A673 (cell line): ENCODE data around the gene RPGRIP1. TPM values are rescaled to one million over a fixed set of nuclear protein-coding genes. Genes with fewer than 3 reads are reported as not detected.
"Not testable (repeated sequence)": the region's sequence is repeated elsewhere in the genome, so short reads cannot be mapped to it uniquely, and the experiment has no call there.

Experiments
- BruUV-seq: library from RNA; stranded (reverse); fragments of 400-500 nt; replicated peaks from 2 replicates; lab custom pipeline; 2021; lab: Mats Ljungman, UMichigan
- CTCF ChIA-PET: fragments of 300-600 bp; sonication (Branson Sonifier 250); formaldehyde crosslinking; loops from one replicate; lab custom pipeline; 2022; ENCODE audit warnings: antibody characterized with exemption; lab: Charles Lee
- POLR2A ChIA-PET: fragments of 300-600 bp; sonication (Branson Sonifier 250); formaldehyde crosslinking; loops from one replicate; lab custom pipeline; 2022; ENCODE audit warnings: antibody characterized with exemption; ENCODE audit not compliant: low non-redundant PET; lab: Charles Lee
- DNase-seq: peaks from one replicate; pipeline ENCODE4 v3.0.0-alpha.2; 2015; ENCODE audit warnings: low spot score
- H3K27ac ChIP-seq: fragments of 200-600 bp; sonication (generic); 2 replicates; pipeline ENCODE4 v1.5.1; 2016; ENCODE audit warnings: mixed run types, low read depth, mild to moderate bottlenecking, mixed read lengths, antibody characterized with exemption, low read length; ENCODE audit not compliant: poor library complexity, severe bottlenecking
- H3K27me3 ChIP-seq: fragments of 200-600 bp; sonication (generic); replicated peaks from 2 replicates; pipeline ENCODE4 v1.6.1; 2017; ENCODE audit warnings: mixed run types, low read depth, mild to moderate bottlenecking, mixed read lengths, antibody characterized with exemption, low read length; ENCODE audit not compliant: insufficient read depth, poor library complexity
- H3K36me3 ChIP-seq: fragments of 200-600 bp; sonication (generic); 2 replicates; pipeline ENCODE4 v1.6.1; 2016; ENCODE audit warnings: mixed run types, mild to moderate bottlenecking, mixed read lengths, antibody characterized with exemption, low read length; ENCODE audit not compliant: insufficient read depth, poor library complexity, severe bottlenecking
- H3K4me1 ChIP-seq: fragments of 200-600 bp; sonication (generic); 2 replicates; pipeline ENCODE4 v1.6.1; 2017; ENCODE audit warnings: mixed run types, mild to moderate bottlenecking, mixed read lengths, antibody characterized with exemption, low read length; ENCODE audit not compliant: insufficient read depth, poor library complexity, severe bottlenecking
- H3K4me3 ChIP-seq: fragments of 200-600 bp; sonication (generic); 2 replicates; pipeline ENCODE4 v1.5.1; 2016; ENCODE audit warnings: low read depth, mixed run types, mild to moderate bottlenecking, mixed read lengths, low read length; ENCODE audit not compliant: poor library complexity, severe bottlenecking
- H3K9me3 ChIP-seq: fragments of 200-600 bp; sonication (generic); 2 replicates; pipeline ENCODE4 v1.6.1; 2016; ENCODE audit warnings: mixed run types, low read depth, mild to moderate bottlenecking, mixed read lengths, antibody characterized with exemption, low read length; ENCODE audit not compliant: poor library complexity, severe bottlenecking
- CTCF ChIP-seq: fragments of 300-800, 200-600 bp; sonication (generic); conservative IDR thresholded peaks from 2 replicates; pipeline ENCODE4 v1.5.1; 2017; ENCODE audit warnings: low read depth, mild to moderate bottlenecking, antibody characterized with exemption, low read length, moderate library complexity, mixed read lengths
- EZH2 ChIP-seq: fragments of 200-600 bp; sonication (generic); IDR thresholded peaks from 2 replicates; pipeline ENCODE4 v1.6.1; 2017; ENCODE audit warnings: borderline replicate concordance, low read depth, mild to moderate bottlenecking, mixed read lengths, antibody characterized with exemption, low read length; ENCODE audit not compliant: poor library complexity, severe bottlenecking
- intact Hi-C: fragments of 100-400 bp; cut with micrococcal nuclease; formaldehyde crosslinking; loops from one replicate; pipeline ENCODE4 v1.10.0; 2022; ENCODE audit not compliant: unreplicated experiment
- total RNA-seq: library from RNA; stranded (reverse); gene quantifications from 2 replicates; pipeline ENCODE4 v1.2.3, GENCODE V29; 2021

RPGRIP1 gene
- total RNA-seq, 1 experiment from 2014 or later, result 0.86 TPM

DNA sequence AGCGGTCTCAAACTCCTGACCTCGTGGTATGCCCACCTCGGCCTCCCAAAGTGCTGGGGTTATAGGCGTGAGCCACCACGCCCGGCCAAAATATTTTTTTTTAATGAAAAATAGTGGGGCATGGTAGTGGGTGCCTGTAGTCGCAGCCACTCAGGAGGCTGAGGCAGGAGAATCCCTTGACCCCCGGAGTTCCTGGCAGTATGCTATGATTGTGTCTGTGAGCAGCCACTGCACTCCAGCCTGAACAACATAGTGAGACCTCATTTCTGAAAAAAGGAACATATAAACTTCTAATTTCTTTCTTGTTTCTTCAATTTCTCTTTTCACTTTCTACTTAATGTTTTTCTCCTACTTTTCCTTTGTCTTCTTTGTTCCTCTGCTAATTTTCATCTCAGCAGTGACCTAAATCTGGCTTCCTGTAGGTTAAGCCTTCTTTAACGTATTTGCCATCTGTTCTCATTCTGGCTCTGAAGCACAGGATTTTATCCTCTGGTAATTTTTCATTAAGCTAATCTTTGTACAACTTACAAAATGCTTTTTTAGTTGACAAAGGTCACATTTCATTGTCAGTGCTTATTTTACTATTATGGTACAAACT is 4.5 kb upstream of the RPGRIP1 start:
- BruUV-seq, result no TSS peak
- no peaks in the 10 kb centered on the region for H3K36me3 ChIP-seq
- H3K4me1 ChIP-seq, result peaks cover 10% of the 10 kb centered on the region
- intact Hi-C loops, result no loop called here
- H3K4me3 ChIP-seq, result no peak overlapping the region
- ChIA-PET CTCF (no interaction called here), POLR2A (no interaction called here)
- no peaks in the 10 kb centered on the region for H3K27me3 ChIP-seq
- no peaks in the 10 kb centered on the region for H3K9me3 ChIP-seq
- TF ChIP-seq CTCF, result no peak
- no peak for TF ChIP-seq EZH2
- peak overlapping the region; percentile 76 for H3K27ac ChIP-seq
- peak; percentile 64 for DNase-seq

DNA sequence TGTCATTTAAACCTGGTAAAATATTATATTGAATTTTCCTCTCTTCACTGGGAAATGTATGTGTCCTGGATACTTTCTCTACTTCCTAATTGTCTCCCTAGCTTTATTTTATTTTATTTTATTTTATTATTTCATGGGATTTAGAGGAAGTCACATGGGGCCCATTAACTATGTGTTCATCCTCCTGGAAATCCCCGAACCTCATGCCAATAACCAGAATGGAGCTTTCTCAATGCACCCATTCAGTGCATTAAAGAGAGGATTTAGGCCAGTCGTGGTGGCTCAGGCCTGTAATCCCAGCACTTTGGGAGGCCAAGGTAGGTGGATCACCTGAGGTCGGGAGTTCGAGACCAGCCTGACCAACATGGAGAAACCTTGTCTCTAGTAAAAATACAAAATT is 1.3 kb upstream of the RPGRIP1 start:
- TF ChIP-seq CTCF (no peak), EZH2 (no peak)
- CTCF ChIA-PET, result no interaction called here
- POLR2A ChIA-PET, result interaction anchor here (0.7 kb wide), 1 partner anchor 14 kb away, joined by 3 read pairs; no protein-coding TSS in a partner anchor
- Histone ChIP-seq H3K36me3 (no peaks in the 10 kb centered on the region), H3K27ac (no peak overlapping the region), H3K27me3 (no peaks in the 10 kb centered on the region), H3K9me3 (no peaks in the 10 kb centered on the region), H3K4me1 (peaks cover 10% of the 10 kb centered on the region), H3K4me3 (no peak overlapping the region)
- BruUV-seq, result no TSS peak
- intact Hi-C loops, result no loop called here
- DNase-seq, result no peak

DNA sequence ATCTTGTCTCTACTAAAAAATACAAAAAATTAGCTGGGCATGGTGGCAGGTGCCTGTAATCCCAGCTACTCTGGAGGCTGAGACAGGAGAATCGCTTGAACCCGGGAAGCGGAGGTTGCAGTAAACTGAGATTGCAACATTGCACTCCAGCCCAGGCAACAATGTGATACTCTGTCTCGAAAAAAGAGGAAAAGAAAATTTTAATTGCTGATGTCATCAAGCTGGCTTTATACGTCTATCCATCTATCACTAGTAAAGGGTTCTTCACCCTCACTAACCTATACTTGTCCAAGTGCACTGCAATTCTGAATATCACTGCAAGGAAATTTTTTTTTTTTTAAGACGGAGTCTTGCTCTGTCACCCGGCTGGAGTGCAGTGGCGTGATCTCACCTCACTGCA is 2.0 kb downstream of the RPGRIP1 start:
- CTCF ChIA-PET, DNase-seq, H3K27me3 ChIP-seq, intact Hi-C loops, H3K36me3 ChIP-seq, BruUV-seq, H3K4me3 ChIP-seq, POLR2A ChIA-PET, H3K27ac ChIP-seq, H3K9me3 ChIP-seq, H3K4me1 ChIP-seq: not testable (repeated sequence)

DNA sequence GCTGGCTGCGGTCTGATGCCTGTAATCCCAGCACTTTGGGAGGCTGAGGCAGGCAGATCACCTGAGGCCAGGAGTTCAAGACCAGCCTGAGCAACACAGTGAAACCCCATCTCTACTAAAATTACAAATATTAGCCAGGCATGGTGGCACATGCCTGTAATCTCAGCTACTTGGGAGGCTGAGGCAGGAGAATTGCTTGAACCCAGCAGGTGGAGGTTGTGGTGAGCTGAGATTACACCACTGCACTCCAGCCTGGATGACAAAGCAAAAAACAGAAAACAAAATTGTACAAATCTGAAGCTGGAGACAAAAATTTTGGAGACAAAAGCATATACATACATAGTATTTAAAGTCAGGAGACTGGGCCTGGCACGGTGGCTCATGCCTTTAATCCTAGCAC is 6.6 kb downstream of the RPGRIP1 start:
- H3K4me3 ChIP-seq, H3K27ac ChIP-seq, intact Hi-C loops, H3K27me3 ChIP-seq, H3K9me3 ChIP-seq, POLR2A ChIA-PET, DNase-seq, H3K36me3 ChIP-seq, BruUV-seq, CTCF ChIA-PET, H3K4me1 ChIP-seq: not testable (repeated sequence)
